HG03457 (cell line): ENCODE results near the gene TREML1.
"Not testable (repeated sequence)": the region's sequence is repeated elsewhere in the genome, so short reads cannot be mapped to it uniquely, and the experiment has no call there.

Experiments used
- ATAC-seq: cut with Tn5 transposase; IDR thresholded peaks from one replicate; pipeline ENCODE4 v1.9.1; 2021; ENCODE audit warnings: moderate number of reproducible peaks; ENCODE audit not compliant: unreplicated experiment

TREML1 gene, protein sequence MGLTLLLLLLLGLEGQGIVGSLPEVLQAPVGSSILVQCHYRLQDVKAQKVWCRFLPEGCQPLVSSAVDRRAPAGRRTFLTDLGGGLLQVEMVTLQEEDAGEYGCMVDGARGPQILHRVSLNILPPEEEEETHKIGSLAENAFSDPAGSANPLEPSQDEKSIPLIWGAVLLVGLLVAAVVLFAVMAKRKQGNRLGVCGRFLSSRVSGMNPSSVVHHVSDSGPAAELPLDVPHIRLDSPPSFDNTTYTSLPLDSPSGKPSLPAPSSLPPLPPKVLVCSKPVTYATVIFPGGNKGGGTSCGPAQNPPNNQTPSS

DNA sequence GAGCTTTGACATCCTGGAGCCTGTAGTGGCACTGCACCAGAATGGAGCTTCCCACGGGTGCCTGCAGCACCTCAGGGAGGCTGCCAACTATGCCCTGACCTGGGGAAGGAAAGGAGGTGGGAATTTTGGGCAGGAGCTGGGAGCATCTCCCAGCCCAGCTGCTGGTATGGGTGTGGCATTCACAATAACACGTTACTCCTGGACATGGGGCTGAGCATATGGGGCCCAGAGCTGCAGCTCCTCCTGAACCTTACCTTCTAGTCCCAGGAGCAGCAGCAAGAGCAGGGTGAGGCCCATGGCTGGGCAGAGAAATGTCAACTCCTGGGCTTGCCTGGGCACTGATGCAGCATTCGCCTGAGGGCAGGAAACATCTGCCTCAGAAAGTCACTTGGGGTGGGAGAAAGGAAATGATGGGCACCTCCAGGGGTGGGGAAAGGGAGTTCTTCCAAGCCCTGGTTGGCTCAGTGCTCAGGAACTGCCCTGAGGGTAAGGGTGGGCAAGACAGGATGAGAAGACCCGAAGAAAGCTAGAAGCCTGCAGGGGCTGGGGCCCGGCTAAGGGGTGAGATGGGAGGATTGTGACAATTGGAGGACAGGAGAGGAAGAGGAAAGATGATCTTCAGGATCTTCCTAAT lies at the start of gene TREML1:
TREML1 (minus strand) TSS at position 356 of the 634 bp plus-strand sequence; CDS start at position 297, 59 bp downstream.
- ATAC-seq: no peak

DNA sequence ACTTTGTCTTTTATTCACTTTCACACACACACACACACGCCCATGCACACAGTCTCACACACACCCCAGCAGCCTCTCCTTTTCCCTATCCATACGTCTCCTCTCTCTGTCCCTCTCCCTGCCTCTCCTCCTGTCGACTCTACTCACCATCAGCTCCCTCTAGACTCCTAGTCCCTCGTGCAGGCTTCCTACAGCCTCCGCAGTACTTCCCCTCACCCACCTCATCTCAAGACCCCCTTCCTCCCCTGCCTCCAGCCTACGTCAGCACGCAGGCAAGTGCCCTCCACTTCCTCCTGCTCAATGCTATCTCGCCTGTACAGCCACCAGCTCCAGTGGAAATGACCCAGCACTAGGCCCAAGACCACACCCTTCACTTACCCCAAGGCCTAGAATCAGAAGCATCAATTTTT lies 47.6 kb upstream of the TREML1 start:
- ATAC-seq: no peak

DNA sequence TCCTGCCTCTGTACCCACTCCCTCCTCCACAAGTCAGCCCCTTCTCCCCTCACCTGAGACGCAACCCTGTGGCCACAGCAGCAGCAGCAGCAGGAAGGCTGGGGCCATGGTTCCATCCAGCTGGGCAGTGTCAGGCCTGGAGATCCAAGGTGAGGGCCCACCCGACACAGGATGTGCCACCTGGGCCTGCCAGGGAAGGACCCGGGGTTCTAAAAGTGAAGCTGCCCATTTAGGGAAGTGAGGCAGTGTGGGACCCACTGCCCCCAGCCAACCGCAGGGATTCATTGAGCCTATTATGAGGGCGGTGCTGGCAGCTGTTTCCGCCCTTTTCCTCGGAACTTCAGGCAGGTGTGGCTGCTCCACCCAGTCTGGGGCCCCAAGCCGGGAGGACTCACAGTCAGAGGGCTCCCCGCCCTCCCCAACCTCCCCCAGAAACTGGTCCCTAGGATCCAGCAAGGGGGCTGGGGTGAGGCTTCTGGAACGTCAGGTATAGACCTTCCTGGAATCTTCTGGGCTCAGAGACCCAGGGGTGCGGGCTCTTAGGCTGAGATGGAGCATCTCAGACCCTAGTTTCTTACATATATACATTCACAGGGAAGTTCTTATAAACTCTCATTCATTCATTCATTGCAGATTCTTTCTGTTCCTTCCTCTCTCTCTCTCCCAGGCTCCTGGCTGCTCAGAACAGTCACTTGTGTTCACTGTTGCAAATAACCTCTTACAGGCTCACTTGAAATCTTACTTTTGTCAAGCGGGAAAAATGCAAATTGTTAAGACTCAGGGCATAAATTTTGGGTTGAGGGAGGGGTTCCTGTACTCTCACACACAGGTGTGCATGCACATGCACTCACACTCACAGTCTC lies 47.0 kb upstream of the TREML1 start, which contains the start of gene TREML2:
TREML2 (minus strand) TSS at position 249 of the 863 bp plus-strand sequence; CDS start at position 108, 141 bp downstream.
- no peak for ATAC-seq

DNA sequence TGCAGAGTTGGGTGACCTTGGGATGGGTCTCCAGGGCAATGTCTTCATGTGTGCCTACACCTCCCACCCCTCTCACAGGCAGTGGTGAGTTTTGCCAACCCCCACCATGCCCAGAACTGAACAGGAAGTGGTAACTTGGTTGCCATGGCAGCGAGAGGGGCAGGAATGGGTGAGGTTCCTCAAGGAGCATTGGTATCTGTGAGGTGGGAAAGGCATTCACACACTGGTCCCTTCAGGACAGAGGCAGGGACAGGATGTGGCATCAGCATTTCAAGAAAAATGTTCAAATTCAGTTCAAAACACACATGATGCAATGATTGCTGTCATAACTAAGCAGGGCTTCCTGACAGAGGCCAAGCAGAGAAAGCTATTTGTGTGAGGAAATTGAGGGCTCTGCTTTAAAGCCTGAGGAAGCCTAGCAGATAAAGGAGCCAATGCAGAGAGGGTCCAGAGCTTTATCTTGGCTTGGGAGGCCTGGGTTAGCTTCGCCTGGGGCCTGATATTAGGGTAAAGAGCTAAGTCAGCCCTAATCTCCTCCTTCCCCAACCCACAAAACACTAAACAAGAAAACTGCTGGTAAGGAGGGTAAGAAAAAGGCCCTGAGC lies 46.3 kb upstream of the TREML1 start:
- ATAC-seq: peak; percentile 24

DNA sequence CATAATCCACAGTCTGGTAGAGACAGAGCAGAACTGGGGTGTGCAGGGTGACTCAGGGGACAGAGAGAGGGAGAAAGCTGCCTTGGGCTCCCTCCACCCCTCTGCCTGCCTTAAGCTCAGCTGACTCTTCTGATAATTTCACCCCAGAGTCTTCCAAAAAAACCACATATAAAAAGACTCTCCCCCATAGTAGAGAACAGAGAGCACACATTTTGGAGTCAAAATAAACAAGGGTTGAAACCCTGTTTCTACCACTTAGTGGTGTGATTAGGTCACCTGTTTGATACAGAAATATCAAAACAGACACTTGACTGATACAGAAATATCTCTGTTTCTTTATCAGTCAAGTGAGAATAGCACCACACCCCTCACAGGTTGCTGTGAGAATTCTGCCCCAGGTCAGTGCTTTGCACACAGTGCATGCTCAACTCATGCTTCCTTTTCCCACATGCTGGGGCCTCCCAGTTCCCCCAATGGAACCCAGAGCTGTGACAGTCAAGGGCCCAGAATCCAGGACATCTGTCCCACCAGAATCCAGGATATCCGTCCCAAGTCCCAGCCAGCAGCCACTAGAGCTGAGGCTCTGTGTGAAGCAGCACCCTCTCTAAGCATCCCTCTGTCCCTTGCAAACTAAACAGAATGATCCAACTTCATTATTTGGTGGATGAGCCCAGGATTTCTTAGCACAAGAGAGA lies 45.6 kb upstream of the TREML1 start:
- peak; percentile 45 for ATAC-seq

DNA sequence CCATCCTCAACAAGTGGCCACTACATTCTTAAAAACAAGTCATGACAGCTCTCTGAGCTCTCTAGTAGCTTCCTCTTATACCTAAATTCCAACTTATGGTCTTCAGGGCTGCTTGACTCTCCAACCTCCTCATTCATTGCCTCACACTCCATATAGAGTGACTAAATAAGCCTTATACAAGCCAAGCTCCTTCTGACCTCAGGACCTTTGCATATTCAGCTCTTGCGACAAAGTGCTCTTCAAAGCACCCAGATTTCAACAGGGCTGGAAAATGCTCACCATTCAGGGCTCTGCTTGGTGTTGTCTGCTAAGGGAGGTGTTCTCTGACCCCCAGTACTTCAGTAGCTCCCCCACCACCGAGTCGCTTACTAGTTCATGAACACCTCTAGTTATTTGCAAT lies 43.1 kb upstream of the TREML1 start:
- ATAC-seq: no peak

DNA sequence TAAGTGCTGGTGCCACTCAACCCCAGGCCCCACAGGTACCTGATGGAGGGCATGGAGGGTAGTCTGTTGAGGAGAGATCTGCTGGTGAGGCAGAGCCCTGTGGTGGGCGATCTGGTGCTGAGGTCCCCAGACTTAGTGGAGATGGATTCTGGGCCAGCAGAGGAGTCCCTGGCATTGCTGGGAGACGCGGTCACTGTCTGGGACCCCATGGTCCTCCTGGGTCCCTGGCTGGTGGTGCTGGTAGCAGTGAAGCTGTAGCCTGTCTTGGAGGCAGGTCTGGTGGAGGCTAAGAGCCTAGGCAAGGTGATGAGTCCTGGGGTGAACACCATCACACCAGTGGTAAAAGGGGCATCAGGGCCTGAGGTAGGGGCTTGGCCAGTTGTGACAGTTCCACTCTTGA lies 40.2 kb upstream of the TREML1 start:
- no peak for ATAC-seq

DNA sequence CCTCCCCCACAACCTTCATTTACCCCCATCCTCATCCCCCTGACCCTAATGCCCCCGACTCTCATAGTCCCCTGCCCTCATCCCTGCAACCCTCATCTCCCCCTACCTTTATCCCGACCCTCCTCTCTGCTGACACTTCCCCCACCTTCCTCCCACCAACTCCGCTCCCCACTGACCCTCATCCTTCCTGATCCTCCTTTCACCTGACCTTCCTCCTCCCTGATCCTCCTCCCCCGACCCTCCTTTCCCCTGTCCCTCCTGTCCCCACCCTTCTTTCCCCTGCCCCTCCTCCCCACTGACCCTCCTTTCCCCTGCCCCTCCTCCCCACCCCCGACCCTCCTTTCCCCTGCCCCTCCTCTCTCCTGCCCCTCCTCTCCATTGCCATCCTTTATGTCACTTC lies 39.7 kb upstream of the TREML1 start:
- no peak for ATAC-seq

DNA sequence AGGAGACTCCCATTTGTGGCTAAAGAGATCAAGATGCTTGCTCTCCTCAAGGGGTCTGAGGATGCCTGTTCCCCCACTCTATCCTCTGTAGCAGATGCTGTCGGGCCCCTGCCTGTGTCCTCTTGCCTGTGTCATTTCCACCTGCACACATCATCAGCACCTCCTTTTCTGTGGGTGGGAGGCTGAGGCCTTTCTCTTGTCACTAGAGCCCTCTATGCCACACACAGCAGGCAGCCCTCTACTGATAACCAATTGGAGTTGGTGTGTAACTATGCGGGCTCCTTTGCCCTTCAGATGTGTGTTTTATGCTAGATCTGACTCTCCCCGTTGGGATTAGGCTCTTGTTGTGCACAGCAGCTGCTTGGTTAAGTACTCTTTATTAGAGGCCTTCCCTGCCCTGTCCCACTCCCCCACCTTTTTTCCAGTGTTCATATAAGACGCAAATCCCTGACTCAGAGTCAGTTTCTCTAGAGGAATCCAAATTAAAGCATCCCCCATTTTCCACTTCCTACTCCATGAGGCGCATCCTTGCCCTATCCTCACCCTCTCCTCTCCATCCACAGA lies 39.1 kb upstream of the TREML1 start:
- no peak for ATAC-seq

DNA sequence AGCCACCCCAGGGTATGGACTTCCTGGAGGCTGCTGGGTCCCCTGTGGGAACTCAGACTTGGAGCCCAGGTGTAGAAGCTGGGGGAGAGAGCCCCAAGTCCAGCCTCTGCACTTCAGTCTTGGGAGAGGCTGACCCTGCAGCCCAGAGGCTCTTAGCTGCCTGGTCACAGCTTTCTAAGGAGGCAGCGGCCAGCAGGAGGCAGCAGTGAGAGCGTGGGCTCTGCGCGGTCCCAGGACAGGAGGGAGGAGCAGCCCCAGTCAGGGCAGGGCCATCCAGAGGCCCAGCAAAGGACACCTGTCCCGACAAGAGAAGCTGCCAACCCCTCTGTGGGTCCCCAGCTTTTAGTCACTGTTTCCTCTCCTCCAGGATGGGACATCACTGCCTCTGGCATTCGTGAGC lies 37.4 kb upstream of the TREML1 start:
- ATAC-seq: no peak

DNA sequence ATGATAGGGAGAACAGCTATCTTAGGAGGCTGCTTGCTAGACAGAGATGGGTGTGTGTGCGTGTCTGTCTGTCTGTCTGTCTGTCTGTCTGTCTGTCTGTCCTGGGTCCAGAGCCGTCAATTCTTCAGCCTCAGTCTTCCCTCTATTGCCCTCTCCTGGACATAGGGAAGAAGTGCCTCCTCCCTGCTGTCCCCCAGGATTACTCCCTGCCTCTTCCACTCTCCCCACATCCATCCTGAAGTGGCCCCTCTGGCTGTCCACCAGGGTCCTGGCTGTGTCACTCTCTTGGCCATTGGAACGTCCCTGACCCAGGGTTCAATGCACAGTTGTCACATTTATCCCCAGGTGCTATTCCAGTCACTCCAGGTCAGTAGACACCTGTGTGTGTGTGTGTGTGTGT lies 36.6 kb upstream of the TREML1 start:
- no peak for ATAC-seq

DNA sequence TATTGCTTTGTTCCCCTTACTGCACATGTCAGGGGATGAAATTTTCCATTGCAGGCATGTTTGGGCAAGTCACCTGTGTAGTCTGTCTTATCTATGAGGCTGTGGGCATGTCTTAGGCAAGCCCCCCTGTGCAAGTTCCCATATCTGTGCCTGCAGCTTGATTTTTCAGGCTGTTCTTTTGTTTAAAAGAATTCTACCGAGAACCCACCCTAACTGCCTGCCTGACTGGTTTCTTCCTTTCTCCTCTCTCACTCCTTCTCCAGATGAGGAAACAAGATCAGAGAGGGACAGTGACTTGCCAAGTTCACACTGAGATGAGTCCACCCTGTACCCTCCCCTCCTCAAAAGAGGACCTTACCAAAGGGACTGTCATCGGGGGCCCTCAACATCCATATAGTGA lies 35.8 kb upstream of the TREML1 start:
- ATAC-seq: no peak

DNA sequence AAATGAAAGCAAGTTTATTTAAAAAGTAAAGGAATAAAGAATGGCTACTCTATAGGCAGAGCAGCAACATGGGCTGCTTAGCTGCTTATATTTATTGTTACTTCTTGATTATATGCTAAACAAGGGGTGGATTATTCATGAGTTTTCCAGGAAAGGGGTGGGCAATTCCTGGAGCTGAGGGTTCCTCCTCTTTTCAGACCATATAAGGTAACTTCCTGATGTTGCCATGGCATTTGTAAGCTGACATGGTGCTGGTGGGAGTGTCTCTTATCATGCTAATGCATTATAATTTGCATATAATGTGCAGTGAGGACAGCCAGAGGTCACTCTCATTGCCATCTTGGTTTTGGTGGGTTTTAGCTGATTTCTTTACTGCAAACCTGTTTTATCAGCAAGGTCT lies 34.9 kb upstream of the TREML1 start:
- not testable (repeated sequence) for ATAC-seq

DNA sequence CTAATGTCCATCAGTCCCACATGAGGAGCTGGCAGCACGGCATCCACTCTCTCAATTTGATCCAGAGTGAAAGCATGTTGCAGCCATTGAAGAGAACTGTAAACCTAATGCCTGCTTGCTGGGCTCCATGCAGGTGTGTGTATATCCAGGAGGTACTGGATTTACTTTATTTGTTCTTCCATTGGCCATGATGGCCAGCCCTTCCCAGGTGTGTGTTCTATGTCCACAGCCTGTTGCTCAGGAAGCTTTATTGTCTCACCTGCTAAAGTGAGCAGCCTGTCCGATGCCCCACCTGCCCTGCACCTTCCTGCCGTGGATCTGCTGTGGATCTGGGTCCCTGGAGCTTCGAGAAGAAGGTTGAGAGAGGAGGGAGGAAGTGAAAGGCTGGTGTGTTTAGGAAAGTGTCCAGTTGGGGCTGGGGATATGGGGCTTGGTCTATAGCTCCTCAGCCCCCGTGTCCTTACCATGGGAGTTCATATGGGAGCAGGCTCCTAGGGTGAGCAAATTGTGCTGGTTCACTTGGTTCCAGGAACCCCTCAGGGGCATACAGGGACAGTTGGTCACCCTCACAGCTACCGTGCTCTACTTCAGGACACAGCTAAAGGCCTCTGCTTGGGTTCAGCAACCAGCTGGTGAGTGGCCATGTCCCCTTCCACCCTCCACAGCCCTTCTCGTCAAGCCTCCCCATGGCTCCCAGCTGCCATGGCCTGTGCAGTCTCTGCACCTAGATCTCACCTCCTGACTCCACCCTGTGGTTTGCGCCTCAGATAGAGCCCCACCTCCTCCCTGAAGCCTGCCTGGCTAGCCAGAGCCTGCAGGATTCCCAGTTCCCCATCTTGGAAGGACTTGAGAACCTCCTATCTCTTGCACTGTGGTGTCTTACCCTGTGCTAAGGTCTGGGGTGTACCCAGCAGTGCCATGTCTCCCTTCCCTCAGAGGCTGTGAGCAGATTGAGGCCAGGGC lies 34.1 kb upstream of the TREML1 start:
- ATAC-seq: no peak

DNA sequence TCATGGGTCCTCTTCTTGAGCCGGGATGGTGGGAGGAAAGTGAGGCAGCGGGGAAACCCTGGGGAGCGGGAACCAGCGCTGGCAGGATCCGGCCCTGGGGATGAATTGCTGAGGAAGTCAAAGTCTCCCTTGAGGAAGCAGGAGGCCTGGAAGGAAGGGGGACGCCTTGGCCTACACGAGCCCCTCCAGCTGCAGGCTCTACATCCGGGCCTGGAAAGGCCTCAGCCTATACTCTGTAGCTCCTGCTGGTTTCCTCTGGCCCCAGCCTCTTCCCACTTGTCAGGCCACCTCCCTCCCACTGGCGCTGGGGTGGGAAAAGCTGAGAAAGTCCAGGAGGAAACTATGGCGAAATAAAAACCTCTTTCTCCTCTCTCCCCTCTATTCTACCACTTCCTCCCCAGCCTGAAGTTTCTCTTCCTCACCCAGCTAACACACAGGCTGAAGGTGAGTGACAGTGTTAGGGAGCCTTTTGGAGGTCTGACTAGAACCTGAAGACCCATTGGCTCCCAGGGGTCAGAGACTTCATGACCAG lies 31.9 kb upstream of the TREML1 start:
- ATAC-seq: no peak

DNA sequence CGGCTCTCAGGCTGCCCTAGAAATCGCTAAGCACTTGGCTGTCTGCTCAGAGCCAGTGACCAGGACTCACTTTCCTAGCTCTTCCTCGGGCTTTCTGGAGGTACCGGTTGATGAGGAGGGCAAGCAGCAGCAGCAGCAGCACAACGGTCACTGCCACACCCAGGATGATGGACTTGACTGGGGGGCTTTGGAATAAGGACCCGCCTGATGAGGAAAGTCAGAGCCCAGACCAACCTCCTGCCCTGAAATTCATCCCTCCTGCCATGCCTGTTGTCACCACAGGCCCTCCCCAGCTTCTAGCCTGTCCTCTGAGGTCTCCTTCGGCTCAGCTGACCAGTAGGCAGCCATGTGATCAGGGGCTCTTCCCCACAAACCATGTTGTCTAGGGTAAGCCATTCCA lies 30.6 kb upstream of the TREML1 start:
- ATAC-seq: no peak

DNA sequence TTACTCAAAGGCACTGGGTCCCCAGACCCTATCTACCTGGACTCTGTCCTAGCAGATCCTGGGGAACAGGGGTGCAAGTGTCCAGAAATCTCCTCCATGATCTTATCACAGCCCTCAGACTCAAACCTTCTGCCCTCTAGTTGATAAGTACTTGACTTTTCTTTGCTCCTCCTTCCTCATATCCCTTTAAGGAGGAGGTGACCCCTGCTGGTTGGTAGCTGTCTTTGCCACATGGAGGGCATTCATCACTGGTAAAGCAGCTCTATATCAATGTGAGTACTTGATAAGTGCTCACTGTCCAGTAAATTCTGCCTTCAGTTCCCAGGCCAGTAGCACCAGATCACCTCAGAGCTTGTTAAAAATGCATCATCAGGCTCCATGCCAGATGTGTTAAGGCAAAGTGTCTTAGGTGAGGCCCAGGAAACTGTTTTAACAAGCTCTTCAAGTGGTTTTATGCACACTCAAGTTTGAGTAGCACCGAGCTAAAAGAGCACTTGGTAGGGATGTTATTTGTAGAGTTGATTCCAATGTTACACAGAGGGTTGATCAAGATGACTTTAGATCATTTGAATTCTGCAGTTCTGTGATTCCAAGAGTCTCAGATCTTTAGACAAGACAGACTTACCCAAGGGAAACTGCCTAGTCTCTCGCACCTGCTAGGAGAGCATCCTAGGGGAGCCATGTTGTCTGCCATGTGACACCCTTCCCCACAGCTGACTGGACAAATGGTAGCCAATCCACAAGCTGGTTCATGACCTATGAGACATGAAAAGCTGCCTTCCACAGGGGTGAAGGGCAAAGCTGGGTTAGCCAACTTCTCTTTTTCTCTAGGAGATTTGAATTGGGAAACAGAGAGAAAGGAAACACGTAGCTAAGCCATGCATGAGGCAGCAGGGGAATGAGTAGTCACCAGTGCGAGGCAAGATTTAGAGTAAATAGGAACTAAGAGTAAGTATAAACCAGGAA lies 28.2 kb upstream of the TREML1 start:
- no peak for ATAC-seq

DNA sequence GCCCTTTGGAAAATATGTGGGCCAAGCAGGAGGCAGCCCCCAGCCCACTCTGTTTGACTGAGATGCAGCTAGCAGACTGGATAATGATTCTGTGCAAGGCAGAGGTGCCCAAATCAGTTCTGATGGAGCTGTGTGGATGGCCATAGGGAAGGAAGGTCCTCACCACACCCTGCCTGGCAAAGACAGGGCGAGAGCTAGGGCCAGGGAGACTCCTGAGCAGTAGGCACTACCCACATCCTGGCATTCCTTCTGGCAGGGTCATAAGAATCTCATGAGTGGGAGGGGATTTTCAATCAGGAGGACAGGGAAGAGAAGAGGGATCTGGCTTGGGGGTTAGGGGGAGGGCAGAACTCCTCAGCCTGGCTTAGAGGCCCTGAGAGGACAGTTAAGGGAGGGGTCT lies 27.4 kb upstream of the TREML1 start:
- no peak for ATAC-seq
